ENCODE data around the gene TCP11L2.

TCP11L2 gene

DNA sequence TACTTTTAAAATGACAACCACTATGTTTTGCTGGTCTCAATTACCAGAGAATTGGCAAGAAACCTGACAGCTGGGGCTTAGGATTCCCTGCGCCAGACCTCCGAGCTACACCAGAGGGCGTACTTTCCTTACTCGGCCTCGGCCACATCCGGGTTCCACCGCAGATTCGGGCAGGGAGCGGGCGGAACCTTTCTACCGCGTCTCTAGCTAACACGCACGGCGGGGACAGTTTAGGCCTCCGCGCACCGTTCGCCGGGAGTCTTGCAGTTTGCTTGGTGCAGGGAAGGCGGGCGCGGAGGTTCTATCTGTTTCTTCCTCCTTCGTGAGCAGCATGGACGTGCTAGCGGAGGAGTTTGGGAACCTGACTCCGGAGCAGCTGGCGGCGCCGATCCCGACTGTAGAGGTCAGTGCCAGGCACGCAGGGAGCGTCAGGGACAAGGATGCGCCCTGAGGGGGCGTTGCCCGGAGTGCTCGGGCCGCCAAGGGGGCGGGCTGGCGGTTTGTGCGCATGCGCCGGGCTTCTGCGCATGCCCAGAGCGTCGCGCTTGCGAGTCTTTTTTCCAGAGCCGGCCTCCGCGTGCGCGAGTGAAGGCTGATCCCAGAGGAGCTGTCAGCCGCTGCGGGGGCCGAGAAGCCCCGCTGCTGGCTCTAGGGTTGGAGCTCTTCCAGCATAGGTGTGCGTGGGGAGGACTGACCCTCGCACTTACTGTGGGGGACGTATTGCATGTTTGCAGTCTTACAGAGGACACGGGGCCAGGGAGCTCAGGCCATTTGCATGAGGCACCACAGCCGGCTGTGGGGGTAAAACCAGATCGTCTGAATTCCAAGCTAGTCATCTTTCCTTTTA is 55.2 kb downstream of the TCP11L2 start, which contains the start of gene POLR3B (continued):
- TF ChIP-seq, protein P1, sequence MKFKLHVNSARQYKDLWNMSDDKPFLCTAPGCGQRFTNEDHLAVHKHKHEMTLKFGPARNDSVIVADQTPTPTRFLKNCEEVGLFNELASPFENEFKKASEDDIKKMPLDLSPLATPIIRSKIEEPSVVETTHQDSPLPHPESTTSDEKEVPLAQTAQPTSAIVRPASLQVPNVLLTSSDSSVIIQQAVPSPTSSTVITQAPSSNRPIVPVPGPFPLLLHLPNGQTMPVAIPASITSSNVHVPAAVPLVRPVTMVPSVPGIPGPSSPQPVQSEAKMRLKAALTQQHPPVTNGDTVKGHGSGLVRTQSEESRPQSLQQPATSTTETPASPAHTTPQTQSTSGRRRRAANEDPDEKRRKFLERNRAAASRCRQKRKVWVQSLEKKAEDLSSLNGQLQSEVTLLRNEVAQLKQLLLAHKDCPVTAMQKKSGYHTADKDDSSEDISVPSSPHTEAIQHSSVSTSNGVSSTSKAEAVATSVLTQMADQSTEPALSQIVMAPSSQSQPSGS (tag by site-specific recombination; IDR thresholded peaks at IDR 0.05; ENCODE audit: low read depth), result no peak
- TF ChIP-seq ZNF350 (tag by site-specific recombination; IDR thresholded peaks at IDR 0.05) (no peak), ZNF558 (tag by site-specific recombination; IDR thresholded peaks at IDR 0.05) (no peak), ZNF610 (tag by site-specific recombination; IDR thresholded peaks at IDR 0.05; ENCODE audit: borderline replicate concordance) (peak; percentile 96), ZNF391 (tag by site-specific recombination; IDR thresholded peaks at IDR 0.05; ENCODE audit: borderline replicate concordance, low read depth) (peak; percentile 97; the same call in 1 of the 2 replicates), KLF16 (tag by site-specific recombination; IDR thresholded peaks at IDR 0.05) (peak; percentile 100), SP3 (tag by site-specific recombination; IDR thresholded peaks at IDR 0.05) (peak; percentile 89), KLF10 (tag by site-specific recombination; IDR thresholded peaks at IDR 0.05) (peak; percentile 93), ZNF514 (tag by site-specific recombination; IDR thresholded peaks at IDR 0.05) (no peak), ZNF302 (tag by site-specific recombination; IDR thresholded peaks at IDR 0.05; ENCODE audit: low read depth) (no peak), OVOL3 (tag by site-specific recombination; IDR thresholded peaks at IDR 0.05) (peak; percentile 69; the same call in 1 of the 2 replicates), ZNF221 (tag by site-specific recombination; IDR thresholded peaks at IDR 0.05; ENCODE audit: borderline replicate concordance) (no peak), SETDB1 (IDR thresholded peaks at IDR 0.05; ENCODE audit: insufficient read length, low read length) (no peak), KLF7 (tag by site-specific recombination; IDR thresholded peaks at IDR 0.05; ENCODE audit: borderline replicate concordance) (peak; percentile 94), ZNF19 (tag by site-specific recombination; IDR thresholded peaks at IDR 0.05; ENCODE audit: low read depth) (no peak), ZNF837 (tag by site-specific recombination; IDR thresholded peaks at IDR 0.05) (no peak)
- TF ChIP-seq, protein P2, sequence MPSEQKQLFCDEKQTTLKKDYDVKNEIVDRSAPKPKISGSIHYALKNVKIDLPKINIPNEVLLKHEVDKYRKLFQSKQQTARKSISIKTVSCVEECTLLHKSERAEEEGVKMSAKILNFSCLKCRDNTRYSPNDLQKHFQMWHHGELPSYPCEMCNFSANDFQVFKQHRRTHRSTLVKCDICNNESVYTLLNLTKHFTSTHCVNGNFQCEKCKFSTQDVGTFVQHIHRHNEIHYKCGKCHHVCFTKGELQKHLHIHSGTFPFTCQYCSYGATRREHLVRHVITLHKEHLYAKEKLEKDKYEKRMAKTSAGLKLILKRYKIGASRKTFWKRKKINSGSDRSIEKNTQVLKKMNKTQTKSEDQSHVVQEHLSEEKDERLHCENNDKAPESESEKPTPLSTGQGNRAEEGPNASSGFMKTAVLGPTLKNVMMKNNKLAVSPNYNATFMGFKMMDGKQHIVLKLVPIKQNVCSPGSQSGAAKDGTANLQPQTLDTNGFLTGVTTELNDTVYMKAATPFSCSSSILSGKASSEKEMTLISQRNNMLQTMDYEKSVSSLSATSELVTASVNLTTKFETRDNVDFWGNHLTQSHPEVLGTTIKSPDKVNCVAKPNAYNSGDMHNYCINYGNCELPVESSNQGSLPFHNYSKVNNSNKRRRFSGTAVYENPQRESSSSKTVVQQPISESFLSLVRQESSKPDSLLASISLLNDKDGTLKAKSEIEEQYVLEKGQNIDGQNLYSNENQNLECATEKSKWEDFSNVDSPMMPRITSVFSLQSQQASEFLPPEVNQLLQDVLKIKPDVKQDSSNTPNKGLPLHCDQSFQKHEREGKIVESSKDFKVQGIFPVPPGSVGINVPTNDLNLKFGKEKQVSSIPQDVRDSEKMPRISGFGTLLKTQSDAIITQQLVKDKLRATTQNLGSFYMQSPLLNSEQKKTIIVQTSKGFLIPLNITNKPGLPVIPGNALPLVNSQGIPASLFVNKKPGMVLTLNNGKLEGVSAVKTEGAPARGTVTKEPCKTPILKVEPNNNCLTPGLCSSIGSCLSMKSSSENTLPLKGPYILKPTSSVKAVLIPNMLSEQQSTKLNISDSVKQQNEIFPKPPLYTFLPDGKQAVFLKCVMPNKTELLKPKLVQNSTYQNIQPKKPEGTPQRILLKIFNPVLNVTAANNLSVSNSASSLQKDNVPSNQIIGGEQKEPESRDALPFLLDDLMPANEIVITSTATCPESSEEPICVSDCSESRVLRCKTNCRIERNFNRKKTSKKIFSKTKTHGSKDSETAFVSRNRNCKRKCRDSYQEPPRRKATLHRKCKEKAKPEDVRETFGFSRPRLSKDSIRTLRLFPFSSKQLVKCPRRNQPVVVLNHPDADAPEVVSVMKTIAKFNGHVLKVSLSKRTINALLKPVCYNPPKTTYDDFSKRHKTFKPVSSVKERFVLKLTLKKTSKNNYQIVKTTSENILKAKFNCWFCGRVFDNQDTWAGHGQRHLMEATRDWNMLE (tag by site-specific recombination; conservative IDR thresholded peaks at IDR 0.05; ENCODE audit: low read depth), result peak; percentile 67
- TF ChIP-seq, protein P3, sequence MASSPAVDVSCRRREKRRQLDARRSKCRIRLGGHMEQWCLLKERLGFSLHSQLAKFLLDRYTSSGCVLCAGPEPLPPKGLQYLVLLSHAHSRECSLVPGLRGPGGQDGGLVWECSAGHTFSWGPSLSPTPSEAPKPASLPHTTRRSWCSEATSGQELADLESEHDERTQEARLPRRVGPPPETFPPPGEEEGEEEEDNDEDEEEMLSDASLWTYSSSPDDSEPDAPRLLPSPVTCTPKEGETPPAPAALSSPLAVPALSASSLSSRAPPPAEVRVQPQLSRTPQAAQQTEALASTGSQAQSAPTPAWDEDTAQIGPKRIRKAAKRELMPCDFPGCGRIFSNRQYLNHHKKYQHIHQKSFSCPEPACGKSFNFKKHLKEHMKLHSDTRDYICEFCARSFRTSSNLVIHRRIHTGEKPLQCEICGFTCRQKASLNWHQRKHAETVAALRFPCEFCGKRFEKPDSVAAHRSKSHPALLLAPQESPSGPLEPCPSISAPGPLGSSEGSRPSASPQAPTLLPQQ (tag by site-specific recombination; IDR thresholded peaks at IDR 0.05), result peak; percentile 91
- TF ChIP-seq, protein P4, sequence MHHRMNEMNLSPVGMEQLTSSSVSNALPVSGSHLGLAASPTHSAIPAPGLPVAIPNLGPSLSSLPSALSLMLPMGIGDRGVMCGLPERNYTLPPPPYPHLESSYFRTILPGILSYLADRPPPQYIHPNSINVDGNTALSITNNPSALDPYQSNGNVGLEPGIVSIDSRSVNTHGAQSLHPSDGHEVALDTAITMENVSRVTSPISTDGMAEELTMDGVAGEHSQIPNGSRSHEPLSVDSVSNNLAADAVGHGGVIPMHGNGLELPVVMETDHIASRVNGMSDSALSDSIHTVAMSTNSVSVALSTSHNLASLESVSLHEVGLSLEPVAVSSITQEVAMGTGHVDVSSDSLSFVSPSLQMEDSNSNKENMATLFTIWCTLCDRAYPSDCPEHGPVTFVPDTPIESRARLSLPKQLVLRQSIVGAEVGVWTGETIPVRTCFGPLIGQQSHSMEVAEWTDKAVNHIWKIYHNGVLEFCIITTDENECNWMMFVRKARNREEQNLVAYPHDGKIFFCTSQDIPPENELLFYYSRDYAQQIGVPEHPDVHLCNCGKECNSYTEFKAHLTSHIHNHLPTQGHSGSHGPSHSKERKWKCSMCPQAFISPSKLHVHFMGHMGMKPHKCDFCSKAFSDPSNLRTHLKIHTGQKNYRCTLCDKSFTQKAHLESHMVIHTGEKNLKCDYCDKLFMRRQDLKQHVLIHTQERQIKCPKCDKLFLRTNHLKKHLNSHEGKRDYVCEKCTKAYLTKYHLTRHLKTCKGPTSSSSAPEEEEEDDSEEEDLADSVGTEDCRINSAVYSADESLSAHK (tag by site-specific recombination; IDR thresholded peaks at IDR 0.05), result peak; percentile 69
- TF ChIP-seq, protein P5, sequence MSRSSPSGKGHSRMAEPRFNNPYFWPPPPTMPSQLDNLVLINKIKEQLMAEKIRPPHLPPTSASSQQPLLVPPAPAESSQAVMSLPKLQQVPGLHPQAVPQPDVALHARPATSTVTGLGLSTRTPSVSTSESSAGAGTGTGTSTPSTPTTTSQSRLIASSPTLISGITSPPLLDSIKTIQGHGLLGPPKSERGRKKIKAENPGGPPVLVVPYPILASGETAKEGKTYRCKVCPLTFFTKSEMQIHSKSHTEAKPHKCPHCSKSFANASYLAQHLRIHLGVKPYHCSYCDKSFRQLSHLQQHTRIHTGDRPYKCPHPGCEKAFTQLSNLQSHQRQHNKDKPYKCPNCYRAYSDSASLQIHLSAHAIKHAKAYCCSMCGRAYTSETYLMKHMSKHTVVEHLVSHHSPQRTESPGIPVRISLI (tag by site-specific recombination; IDR thresholded peaks at IDR 0.05), result peak; percentile 88
- TF ChIP-seq, protein P6, sequence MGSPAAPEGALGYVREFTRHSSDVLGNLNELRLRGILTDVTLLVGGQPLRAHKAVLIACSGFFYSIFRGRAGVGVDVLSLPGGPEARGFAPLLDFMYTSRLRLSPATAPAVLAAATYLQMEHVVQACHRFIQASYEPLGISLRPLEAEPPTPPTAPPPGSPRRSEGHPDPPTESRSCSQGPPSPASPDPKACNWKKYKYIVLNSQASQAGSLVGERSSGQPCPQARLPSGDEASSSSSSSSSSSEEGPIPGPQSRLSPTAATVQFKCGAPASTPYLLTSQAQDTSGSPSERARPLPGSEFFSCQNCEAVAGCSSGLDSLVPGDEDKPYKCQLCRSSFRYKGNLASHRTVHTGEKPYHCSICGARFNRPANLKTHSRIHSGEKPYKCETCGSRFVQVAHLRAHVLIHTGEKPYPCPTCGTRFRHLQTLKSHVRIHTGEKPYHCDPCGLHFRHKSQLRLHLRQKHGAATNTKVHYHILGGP (tag by site-specific recombination; IDR thresholded peaks at IDR 0.05), result no peak
